Bronchial epithelial cell (primary cell): ENCODE results near the gene SOX10. TPM values are rescaled to one million over a fixed set of nuclear protein-coding genes. Genes with fewer than 3 reads are reported as not detected.

Experiments used
- DNase-seq: peaks from one replicate; pipeline ENCODE4 v3.0.0-alpha.2; 2010; ENCODE audit warnings: low read depth
- FAIRE-seq: peaks from 2 replicates; lab custom pipeline; 2011; peaks lifted over from hg19 to GRCh38; lab: Jason Lieb, UNC
- H3K27me3 ChIP-seq: 2 replicates; pipeline ENCODE4 v1.5.1; 2011; ENCODE audit warnings: low read length; ENCODE audit not compliant: control insufficient read depth, insufficient read depth
- H3K36me3 ChIP-seq: 2 replicates; pipeline ENCODE4 v1.5.1; 2011; ENCODE audit warnings: low read length; ENCODE audit not compliant: control insufficient read depth, insufficient read depth
- H3K4me3 ChIP-seq: 2 replicates; pipeline ENCODE4 v1.5.1; 2011; ENCODE audit warnings: mild to moderate bottlenecking, low read depth, low read length, control low read depth
- CTCF ChIP-seq: IDR thresholded peaks from 2 replicates; pipeline ENCODE4 v1.5.1; 2011; ENCODE audit warnings: mild to moderate bottlenecking, moderate library complexity, low read length, control low read depth, inconsistent platforms; ENCODE audit not compliant: insufficient read depth, severe bottlenecking
- total RNA-seq: library from RNA; depleted of rRNA; stranded (reverse); fragments of >200 nt; gene quantifications from 2 replicates; pipeline ENCODE4 v1.2.1, GENCODE V29; 2014

SOX10 gene
- not detected in 2 replicates for total RNA-seq

GRCh38 chr22:37983860-37984791, at the start of gene SOX10:
Gene SOX10 (minus strand): TSS chr22:37984555. CDS start chr22:37983784, 771 bp downstream.
- no peak for TF ChIP-seq CTCF
- FAIRE-seq (no peak), DNase-seq (no peak)
- Histone ChIP-seq H3K36me3 (no peaks in the 10 kb centered on the region), H3K27me3 (no peaks in the 10 kb centered on the region), H3K4me3 (no peak within 1 kb of the TSS)

- DNase-seq, result no peak
- Histone ChIP-seq H3K36me3 (no peaks in the 10 kb centered on the region), H3K4me3 (no peak overlapping the region), H3K27me3 (peaks cover 3% of the 10 kb centered on the region)
- FAIRE-seq, result no peak
- TF ChIP-seq CTCF, result no peak
Measured at GRCh38 chr22:38033522-38034277, 49.3 kb upstream of the SOX10 start.

GRCh38 chr22:38032681-38033521, 48.5 kb upstream of the SOX10 start:
- H3K27me3 ChIP-seq, result peaks cover 3% of the 10 kb centered on the region
- DNase-seq (peak; percentile 44), FAIRE-seq (no peak)
- TF ChIP-seq CTCF, result no peak
- no peaks in the 10 kb centered on the region for H3K36me3 ChIP-seq
- H3K4me3 ChIP-seq, result no peak overlapping the region

- TF ChIP-seq CTCF, result no peak
Measured at GRCh38 chr22:38031491-38031890, 47.1 kb upstream of the SOX10 start.

GRCh38 chr22:38030311-38031133, 46.2 kb upstream of the SOX10 start:
- Histone ChIP-seq H3K4me3 (no peak overlapping the region), H3K36me3 (no peaks in the 10 kb centered on the region), H3K27me3 (peaks cover 6% of the 10 kb centered on the region)
- FAIRE-seq (no peak), DNase-seq (no peak)
- TF ChIP-seq CTCF, result no peak

More at GRCh38 chr22:38031491-38031890, 47.1 kb upstream of the SOX10 start:
- H3K36me3 ChIP-seq, result no peaks in the 10 kb centered on the region
- DNase-seq (no peak), FAIRE-seq (no peak)
- peaks cover 3% of the 10 kb centered on the region for H3K27me3 ChIP-seq
- no peak overlapping the region for H3K4me3 ChIP-seq
